ENCODE data around the gene CD40.

GRCh38 chr20:46127396-46128010 lies 9.4 kb downstream of the CD40 start:
- TF ChIP-seq SIN3A (IDR thresholded peaks at IDR 0.05; ENCODE audit: borderline replicate concordance, insufficient read depth, low read length) (no peak), TAF1 (IDR thresholded peaks at IDR 0.05; ENCODE audit: borderline replicate concordance, insufficient read depth, low read length) (no peak), REST (IDR thresholded peaks at IDR 0.05; ENCODE audit: insufficient read depth in 1 of 2, low read depth in 2 of 2, low read length in 2 of 2) (no peak), POLR2AphosphoS5 (IDR thresholded peaks at IDR 0.05; ENCODE audit: low read depth, low read length) (no peak)
